IMR-90 (cell line): ENCODE measurements around the gene RALGPS1. TPM values are rescaled to one million over a fixed set of nuclear protein-coding genes. Genes with fewer than 3 reads are reported as not detected.

Source experiments
- ATAC-seq: fragments of 200-7000 bp; cut with Tn5 transposase; 2 replicates; pipeline ENCODE4 v1.9.1; 2020; ENCODE audit warnings: low read depth, mild to moderate bottlenecking, moderate library complexity
- BruUV-seq: library from RNA; stranded (reverse); fragments of 400-500 nt; replicated peaks from 2 replicates; lab custom pipeline; 2021; lab: Mats Ljungman, UMichigan
- CTCF ChIA-PET: fragments of 300-600 bp; formaldehyde crosslinking; extraction: SDS; loops from one replicate; lab custom pipeline; 2021; ENCODE audit warnings: antibody characterized with exemption; lab: Yijun Ruan, JAX
- POLR2A ChIA-PET: fragments of 300-600 bp; sonication (Branson Sonifier 250); formaldehyde crosslinking; loops from one replicate; lab custom pipeline; 2022; ENCODE audit warnings: antibody characterized with exemption; ENCODE audit not compliant: unreplicated experiment; lab: Charles Lee
- DNase-seq: peaks from one replicate; pipeline ENCODE4 v3.0.0; 2013
- H2AFZ ChIP-seq: replicated peaks from 2 replicates; pipeline ENCODE3; 2013; ENCODE audit warnings: low read length, mild to moderate bottlenecking; ENCODE audit not compliant: poor library complexity
- H2AK5ac ChIP-seq: 2 replicates; pipeline ENCODE4 v1.6.1; 2013; ENCODE audit warnings: low read depth, low read length, inconsistent platforms
- H2AK9ac ChIP-seq: replicated peaks from 2 replicates; pipeline ENCODE3; 2013; ENCODE audit warnings: mild to moderate bottlenecking, low read depth, low read length, moderate library complexity; ENCODE audit not compliant: poor library complexity
- H2BK120ac ChIP-seq: 2 replicates; pipeline ENCODE4 v1.6.1; 2013; ENCODE audit warnings: low read depth, low read length, inconsistent platforms
- H2BK15ac ChIP-seq: 3 replicates; pipeline ENCODE4 v1.6.1; 2013; ENCODE audit warnings: low read depth, low read length, inconsistent platforms
- H2BK20ac ChIP-seq: 2 replicates; pipeline ENCODE4 v1.6.1; 2013; ENCODE audit warnings: low read depth, mild to moderate bottlenecking, inconsistent platforms, low read length, moderate library complexity
- H2BK5ac ChIP-seq: 2 replicates; pipeline ENCODE4 v1.6.1; 2013; ENCODE audit warnings: mild to moderate bottlenecking, low read depth, low read length, inconsistent platforms; ENCODE audit not compliant: poor library complexity, severe bottlenecking
- H3K14ac ChIP-seq: replicated peaks from 2 replicates; pipeline ENCODE4 v1.6.1; 2013; ENCODE audit warnings: low read depth, low read length, inconsistent platforms
- H3K18ac ChIP-seq: 2 replicates; pipeline ENCODE4 v1.6.1; 2013; ENCODE audit warnings: low read depth, low read length, control low read depth
- H3K23ac ChIP-seq: 2 replicates; pipeline ENCODE4 v1.6.1; 2013; ENCODE audit warnings: low read depth, low read length, inconsistent platforms
- H3K27ac ChIP-seq: 2 replicates; pipeline ENCODE4 v1.5.1; 2013; ENCODE audit warnings: mild to moderate bottlenecking, control low read depth, low read length; ENCODE audit not compliant: insufficient read depth
- H3K27me3 ChIP-seq: 2 replicates; pipeline ENCODE4 v1.6.1; 2013; ENCODE audit warnings: low read length; ENCODE audit not compliant: control insufficient read depth, insufficient read depth
- H3K36me3 ChIP-seq: 2 replicates; pipeline ENCODE4 v1.6.1; 2013; ENCODE audit warnings: low read length, mixed read lengths; ENCODE audit not compliant: control insufficient read depth, insufficient read depth
- H3K4ac ChIP-seq: 2 replicates; pipeline ENCODE4 v1.6.1; 2013; ENCODE audit warnings: low read depth, low read length, inconsistent platforms
- H3K4me1 ChIP-seq: 2 replicates; pipeline ENCODE4 v1.6.1; 2013; ENCODE audit warnings: low read length, mixed read lengths; ENCODE audit not compliant: control insufficient read depth, insufficient read depth
- H3K4me2 ChIP-seq: 2 replicates; pipeline ENCODE4 v1.6.1; 2013; ENCODE audit warnings: low read depth, mild to moderate bottlenecking, control low read depth, low read length, moderate library complexity
- H3K4me3 ChIP-seq: 2 replicates; pipeline ENCODE4 v1.5.1; 2013; ENCODE audit warnings: low read depth, mild to moderate bottlenecking, control low read depth, low read length, moderate library complexity; ENCODE audit not compliant: insufficient read depth
- H3K56ac ChIP-seq: 2 replicates; pipeline ENCODE4 v1.6.1; 2013; ENCODE audit warnings: low read length, inconsistent platforms; ENCODE audit not compliant: insufficient read depth; ENCODE audit errors: extremely low read depth
- H3K79me1 ChIP-seq, 2 experiments: 2 replicates each; pipeline ENCODE4 v1.6.1; 2013; ENCODE audit warnings: low read length in 2 of 2, inconsistent platforms in 1 of 2, low read depth in 1 of 2
- H3K9ac ChIP-seq: 2 replicates; pipeline ENCODE4 v1.6.1; 2013; ENCODE audit warnings: low read depth, low read length, control low read depth
- H3K9me1 ChIP-seq: 2 replicates; pipeline ENCODE4 v1.6.1; 2013; ENCODE audit warnings: low read length, inconsistent platforms; ENCODE audit not compliant: insufficient read depth
- H3K9me3 ChIP-seq: 2 replicates; pipeline ENCODE4 v1.6.1; 2013; ENCODE audit warnings: low read length; ENCODE audit not compliant: control insufficient read depth, insufficient read depth
- H4K20me1 ChIP-seq: 2 replicates; pipeline ENCODE4 v1.6.1; 2013; ENCODE audit warnings: low read length, inconsistent platforms; ENCODE audit not compliant: insufficient read depth
- H4K5ac ChIP-seq: 2 replicates; pipeline ENCODE4 v1.6.1; 2013; ENCODE audit warnings: mild to moderate bottlenecking, low read depth, low read length, control low read depth
- H4K8ac ChIP-seq, 2 experiments: 2 replicates each; pipeline ENCODE4 v1.6.1; 2013; ENCODE audit warnings: low read depth in 2 of 2, low read length in 2 of 2, control low read depth in 1 of 2, inconsistent platforms in 1 of 2
- H4K91ac ChIP-seq: 2 replicates; pipeline ENCODE4 v1.6.1; 2013; ENCODE audit warnings: low read depth, low read length, inconsistent platforms; ENCODE audit not compliant: insufficient read depth
- POLR2A ChIP-seq: IDR thresholded peaks from 2 replicates; pipeline ENCODE4 v1.6.1; 2012; ENCODE audit warnings: mild to moderate bottlenecking, low read depth, low read length
- RAD21 ChIP-seq: IDR thresholded peaks from 2 replicates; pipeline ENCODE4 v1.6.1; 2012; ENCODE audit warnings: low read length, improper control_type of control experiment
- WGBS, 2 experiments: methylation state at CpG; one replicate each; pipeline versions ENCODE4 v1.1.5 to v1.1.7; 2013; ENCODE audit warnings: missing lambda C conversion rate in 2 of 2; ENCODE audit not compliant: insufficient read length in 1 of 2; ENCODE audit errors: extremely low coverage in 2 of 2; 5-methylcytosine and 5-hydroxymethylcytosine counted together
- dilution Hi-C: fragments of 300-500 bp; cut with HindIII; formaldehyde crosslinking; loops from one replicate; pipeline ENCODE4 v1.14.3; 2018; ENCODE audit warnings: low sequenced_read_pairs; ENCODE audit not compliant: unreplicated experiment
- in situ Hi-C: fragments of 300-500 bp; cut with MboI; formaldehyde crosslinking; loops from 3 replicates; pipeline ENCODE4 v1.14.3; 2019; ENCODE audit warnings: low sequenced_read_pairs, inconsistent platforms, mixed read lengths
- intact Hi-C: fragments of 100-400 bp; cut with micrococcal nuclease; formaldehyde crosslinking; loops from 2 replicates; pipeline ENCODE4 v1.10.0; 2022
- polyA plus RNA-seq, 3 experiments: library from polyadenylated mRNA; depleted of rRNA; stranded (reverse); fragments of >200 nt; gene quantifications; 2 replicates each; pipeline ENCODE4 v1.2.3, GENCODE V29; 2012; ENCODE audit warnings: low replicate concordance in 1 of 3
- total RNA-seq: library from RNA; depleted of rRNA; stranded (reverse); fragments of >200 nt; gene quantifications from 2 replicates; pipeline ENCODE4 v1.2.3, GENCODE V29; 2012

The RALGPS1 gene
- total and polyA plus RNA-seq, 2 of the 4 experiments (the other 2 are of a cell fraction) = 0.90 to 2.8 TPM

GRCh38 chr9:126986506-126986951 lies 71.9 kb downstream of the RALGPS1 start:
- H3K4ac ChIP-seq = no peak overlapping the region
- no CpG with 5 or more reads among the region's 2 CpGs for WGBS, 2 experiments
- H3K23ac ChIP-seq = no peak overlapping the region
- no peak overlapping the region for H2BK120ac ChIP-seq
- H2AK9ac ChIP-seq = peak overlapping the region; percentile 31
- H3K56ac ChIP-seq = no peak overlapping the region
- ATAC-seq (peak; percentile 68), DNase-seq (no peak)
- no peak overlapping the region for H3K27ac ChIP-seq
- no peak overlapping the region for H3K18ac ChIP-seq
- ChIA-PET CTCF (interaction anchor here (0.6 kb wide), 1 partner anchor 1140 kb away, joined by 3 read pairs; no protein-coding TSS in a partner anchor), POLR2A (no interaction called here)
- no peak overlapping the region for H2BK15ac ChIP-seq
- no peak overlapping the region for H4K91ac ChIP-seq
- H3K4me1 ChIP-seq = 0 out of 2 replicates have a peak, but pooled peaks cover 2% of the 10 kb centered on the region
- TF ChIP-seq RAD21 (no peak), POLR2A (no peak)
- no peak overlapping the region for H3K4me2 ChIP-seq
- H3K27me3 ChIP-seq = peaks cover 2% of the 10 kb centered on the region; the same call in 1 of the 2 replicates
- H4K5ac ChIP-seq = no peak overlapping the region
- dilution Hi-C loops (no loop called here), in situ Hi-C loops (no loop called here), intact Hi-C loops (no loop called here)
- H2AK5ac ChIP-seq = no peak overlapping the region
- H2BK20ac ChIP-seq = no peak overlapping the region
- H3K36me3 ChIP-seq = no peaks in the 10 kb centered on the region
- H2BK5ac ChIP-seq = no peak overlapping the region
- H3K4me3 ChIP-seq = no peak overlapping the region
- H4K8ac ChIP-seq = no peak overlapping the region
- H2AFZ ChIP-seq = no peak overlapping the region
- H4K20me1 ChIP-seq = no peaks in the 10 kb centered on the region
- H3K79me1 ChIP-seq = no peaks in the 10 kb centered on the region
- H3K9ac ChIP-seq = no peak overlapping the region
- peaks cover 6% of the 10 kb centered on the region; the same call in 1 of the 2 replicates for H3K9me1 ChIP-seq
- BruUV-seq = no TSS peak
- peaks cover 4% of the 10 kb centered on the region; the same call in 1 of the 2 replicates for H3K9me3 ChIP-seq
- H3K14ac ChIP-seq = no peak overlapping the region
